Transverse colon (tissue), 3 donors: ENCODE measurements around the gene GRIA3.

Experiments used
- CTCF ChIP-seq, 5 experiments: fragments of 200-600 bp in 3 of 5; fragments of 450-650 bp in 2 of 5; sonication (generic) in 3 of 5; IDR thresholded peaks; 1 replicate in 2 of 5; 2 replicates in 3 of 5; pipeline ENCODE4 v1.5.1; 2016 to 2017; ENCODE audit warnings: antibody characterized with exemption in 5 of 5, inconsistent platforms in 3 of 5, mild to moderate bottlenecking in 2 of 5, moderate library complexity in 1 of 5
- POLR2A ChIP-seq: fragments of 450-650 bp; IDR thresholded peaks from one replicate; pipeline ENCODE4 v1.6.1; 2016; ENCODE audit warnings: antibody characterized with exemption, mild to moderate bottlenecking, moderate library complexity

- TF ChIP-seq POLR2A: no peak
- TF ChIP-seq CTCF (IDR thresholded peaks at IDR 0.05): no peak
Measured at GRCh38 chrX:123525123-123525725, 341.1 kb downstream of the GRIA3 start.
